Natural killer cell treated with Interleukin-12 subunit alpha and Interleukin-12 subunit beta and Interleukin-15 and Interleukin-18, amount 100 ng/mL, for 72 hours (primary cell): ENCODE results near the gene POLR2L. TPM values are rescaled to one million over a fixed set of nuclear protein-coding genes. Genes with fewer than 3 reads are reported as not detected.

Source experiments
- ATAC-seq, 2 donors: fragments of 150-1000 bp; cut with Tn5 transposase in 1 of 2; sonication (Bioruptor Pico), chemical (Tn5 transposase) in 1 of 2; 2 replicates each; pipeline ENCODE4 v1.10.0; 2021
- DNase-seq: peaks from one replicate; pipeline ENCODE4 v3.0.0; 2022; ENCODE audit warnings: low spot score
- H3K27ac Mint-ChIP-seq, 2 donors: 1 replicate in 1 of 2; 2 replicates in 1 of 2; pipeline ENCODE4 v1.8.0; 2022; ENCODE audit warnings: mixed read lengths in 2 of 2, mild to moderate bottlenecking in 1 of 2, moderate library complexity in 1 of 2
- H3K27me3 Mint-ChIP-seq, 2 donors: 1 replicate in 1 of 2; 2 replicates in 1 of 2; pipeline ENCODE4 v1.8.0; 2022; ENCODE audit warnings: mixed read lengths in 2 of 2
- H3K36me3 Mint-ChIP-seq: one replicate; pipeline ENCODE4 v1.8.0; 2022; ENCODE audit warnings: mixed read lengths
- H3K4me1 Mint-ChIP-seq, 2 donors: 1 replicate in 1 of 2; 2 replicates in 1 of 2; pipeline ENCODE4 v1.8.0; 2022; ENCODE audit warnings: low read depth in 2 of 2, mixed read lengths in 2 of 2, mild to moderate bottlenecking in 1 of 2
- H3K4me3 Mint-ChIP-seq: one replicate; pipeline ENCODE4 v1.8.0; 2022; ENCODE audit warnings: mixed read lengths
- H3K9me3 Mint-ChIP-seq: 2 replicates; pipeline ENCODE4 v1.8.0; 2022; ENCODE audit warnings: mixed read lengths
- total RNA-seq, 2 donors: library from RNA; stranded (reverse); gene quantifications; one replicate each; pipeline ENCODE4 v1.2.3, GENCODE V29; 2022

POLR2L gene
- total RNA-seq = 10 to 100 TPM; 97.4 to 97.8 TPM

DNA sequence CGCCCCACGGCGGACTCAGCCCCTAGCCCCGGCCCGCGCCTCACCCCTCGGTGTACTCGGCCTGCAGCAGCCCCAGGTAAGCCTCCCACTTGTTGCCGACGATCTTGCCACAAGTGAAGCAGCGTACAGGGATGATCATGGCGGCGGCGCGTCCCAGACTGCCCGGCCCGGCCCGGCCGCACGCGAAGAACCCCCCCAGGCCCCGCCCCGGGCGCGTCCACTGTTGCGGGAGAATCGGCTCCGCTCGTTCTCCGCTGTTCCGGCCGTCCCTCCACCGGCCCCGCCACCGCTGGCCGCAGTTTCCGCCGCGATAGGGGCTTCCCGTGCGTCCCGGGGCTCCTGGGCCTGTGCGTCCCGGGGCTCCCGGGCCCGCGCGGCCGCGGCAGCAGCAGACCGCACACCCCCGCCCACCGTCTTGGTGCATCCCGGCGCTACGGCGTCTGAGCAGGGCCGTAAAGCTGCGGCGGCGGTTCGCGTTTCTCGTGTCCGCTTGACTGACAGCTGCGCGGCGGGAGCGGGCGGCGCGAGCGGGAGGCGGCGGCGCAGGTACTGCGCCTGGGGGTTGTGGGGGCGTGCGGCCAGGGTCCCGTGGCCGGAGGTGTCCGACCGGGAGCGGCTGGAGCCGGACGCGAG, at the start of gene POLR2L, which contains the start of gene TSPAN4:
POLR2L (minus strand) TSS at position 160 of the 633 bp plus-strand sequence; CDS start at position 139, 21 bp downstream.
TSPAN4 (plus strand) TSS at position 483 of the 633 bp plus-strand sequence. CDS start 7,453 bp downstream, outside the sequence.
- Mint-ChIP-seq H3K4me3 (peak within 1 kb of the TSS; percentile 84), H3K4me1 (peaks cover 21 to 29% of the 10 kb centered on the region in 2 donors), H3K27ac (peak within 1 kb of the TSS; percentile 59 to 66), H3K27me3 (no peaks in the 10 kb centered on the region), H3K36me3 (no peaks in the 10 kb centered on the region), H3K9me3 (no peaks in the 10 kb centered on the region)
- DNase-seq = peak; percentile 94
- ATAC-seq = peak; percentile 86 to 90

DNA sequence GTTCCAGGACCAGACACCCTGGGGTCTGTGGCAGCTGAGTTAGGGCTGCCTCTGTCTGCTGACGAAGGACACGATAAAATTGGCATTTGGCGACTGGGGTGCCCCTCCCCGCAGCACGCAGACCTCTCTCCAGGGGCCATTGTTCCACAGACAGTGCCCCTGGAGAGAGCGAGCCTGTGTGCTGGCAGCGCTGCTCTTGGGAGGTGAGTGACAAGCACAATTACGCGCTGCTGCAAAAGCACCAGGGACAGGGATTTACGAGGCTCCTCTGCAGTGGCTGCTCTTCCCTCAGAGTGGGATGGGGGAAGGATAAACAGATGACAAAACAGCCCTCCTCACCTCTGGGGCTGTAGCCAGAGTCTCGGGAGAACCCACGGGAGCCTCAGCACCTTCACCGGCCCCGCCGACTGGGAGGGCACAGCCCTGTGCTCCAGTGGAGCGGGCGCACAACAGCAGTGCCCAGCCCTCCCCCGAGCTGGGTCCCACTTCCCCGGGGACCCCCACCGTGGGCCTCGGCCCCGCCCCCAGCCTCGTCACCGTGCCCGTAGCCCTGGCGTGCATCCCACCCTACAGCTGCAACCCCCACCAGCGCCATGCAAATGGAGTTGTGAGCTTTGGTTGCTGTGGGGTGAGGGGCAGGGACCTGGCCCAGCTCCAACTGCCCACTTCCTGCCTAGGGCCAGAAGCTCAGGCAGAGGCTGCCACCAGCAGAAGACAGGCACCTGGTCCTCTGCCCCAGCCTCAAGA, 48.6 kb upstream of the POLR2L start:
- DNase-seq = no peak
- H3K36me3 Mint-ChIP-seq = no peaks in the 10 kb centered on the region
- H3K27me3 Mint-ChIP-seq = no peaks in the 10 kb centered on the region
- no peaks in the 10 kb centered on the region for H3K9me3 Mint-ChIP-seq
- no peak overlapping the region for H3K4me3 Mint-ChIP-seq
- H3K27ac Mint-ChIP-seq = no peak overlapping the region
- ATAC-seq = no peak
- peaks cover 0 to 11% of the 10 kb centered on the region in 2 donors for H3K4me1 Mint-ChIP-seq

DNA sequence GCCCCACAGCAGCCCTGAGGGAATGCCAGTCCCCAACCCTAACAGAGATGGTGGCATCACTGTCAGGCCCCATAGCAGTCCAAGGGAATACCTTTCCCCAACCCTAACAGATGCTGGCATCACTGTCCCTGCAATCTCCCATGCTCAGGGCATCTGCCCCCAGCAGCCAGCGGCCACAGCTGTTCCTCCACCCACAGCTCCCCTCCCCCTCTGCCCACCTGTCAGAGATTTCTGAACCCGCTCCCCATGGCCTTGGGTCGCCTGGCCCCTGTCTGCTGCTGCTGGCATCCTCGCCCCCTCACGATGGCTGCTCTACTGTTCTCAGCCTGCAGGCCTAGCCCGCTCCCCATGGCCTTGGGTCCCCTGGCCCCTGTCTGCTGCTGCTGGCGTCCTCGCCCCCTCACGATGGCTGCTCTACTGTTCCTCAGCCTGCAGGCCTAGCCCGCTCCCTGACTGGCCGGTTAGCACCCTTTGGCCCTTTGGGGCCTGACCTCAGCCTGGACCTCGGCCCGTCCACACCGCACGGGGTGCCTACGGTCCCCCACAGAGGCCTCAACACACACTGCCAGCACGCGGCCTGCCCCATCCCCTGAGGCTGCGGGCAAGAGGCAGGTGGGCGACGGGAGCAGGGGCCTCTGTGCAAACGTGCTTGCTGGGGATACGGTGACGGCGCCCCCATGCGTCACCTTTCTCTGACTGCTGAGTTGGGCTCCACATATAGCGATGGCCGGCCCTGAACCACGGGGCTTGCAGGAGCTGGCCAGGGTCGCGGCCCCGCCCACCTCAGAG, 47.6 kb upstream of the POLR2L start:
- no peak for DNase-seq
- Mint-ChIP-seq H3K27me3 (no peaks in the 10 kb centered on the region), H3K4me3 (no peak overlapping the region), H3K36me3 (no peaks in the 10 kb centered on the region), H3K27ac (no peak overlapping the region), H3K9me3 (no peaks in the 10 kb centered on the region), H3K4me1 (peaks cover 0 to 11% of the 10 kb centered on the region in 2 donors)
- ATAC-seq = no peak

DNA sequence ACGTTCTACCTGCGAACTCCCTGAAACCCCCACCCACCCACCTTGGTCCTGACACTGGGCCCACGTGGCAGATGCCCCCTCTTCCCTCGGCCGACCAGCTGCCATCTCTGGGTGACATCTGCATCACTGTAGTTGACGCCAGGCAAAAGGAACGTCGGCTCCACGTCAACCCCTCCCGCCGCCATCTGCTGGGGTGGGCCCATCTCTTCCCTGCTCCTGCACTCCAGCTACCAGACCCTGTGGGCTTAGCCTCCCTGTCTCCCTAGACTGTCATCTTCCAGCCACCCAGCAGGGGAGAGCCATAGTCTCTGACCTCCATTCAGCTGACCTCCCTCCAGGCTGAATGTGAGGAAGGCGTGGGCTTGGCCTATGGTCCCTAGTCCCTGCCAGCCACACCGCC, 46.9 kb upstream of the POLR2L start:
- no peak for DNase-seq
- no peaks in the 10 kb centered on the region for H3K36me3 Mint-ChIP-seq
- no peak overlapping the region for H3K27ac Mint-ChIP-seq
- no peak overlapping the region for H3K4me3 Mint-ChIP-seq
- no peak for ATAC-seq
- H3K9me3 Mint-ChIP-seq = no peaks in the 10 kb centered on the region
- no peaks in the 10 kb centered on the region for H3K27me3 Mint-ChIP-seq
- H3K4me1 Mint-ChIP-seq = peaks cover 0 to 11% of the 10 kb centered on the region in 2 donors

GRCh38 chr11:888310-889212, 46.2 kb upstream of the POLR2L start:
- Mint-ChIP-seq H3K9me3 (no peaks in the 10 kb centered on the region), H3K27me3 (no peaks in the 10 kb centered on the region), H3K4me3 (no peak overlapping the region), H3K36me3 (no peaks in the 10 kb centered on the region), H3K27ac (no peak overlapping the region), H3K4me1 (peaks cover 0 to 11% of the 10 kb centered on the region in 2 donors)
- no peak for ATAC-seq
- DNase-seq = no peak

DNA sequence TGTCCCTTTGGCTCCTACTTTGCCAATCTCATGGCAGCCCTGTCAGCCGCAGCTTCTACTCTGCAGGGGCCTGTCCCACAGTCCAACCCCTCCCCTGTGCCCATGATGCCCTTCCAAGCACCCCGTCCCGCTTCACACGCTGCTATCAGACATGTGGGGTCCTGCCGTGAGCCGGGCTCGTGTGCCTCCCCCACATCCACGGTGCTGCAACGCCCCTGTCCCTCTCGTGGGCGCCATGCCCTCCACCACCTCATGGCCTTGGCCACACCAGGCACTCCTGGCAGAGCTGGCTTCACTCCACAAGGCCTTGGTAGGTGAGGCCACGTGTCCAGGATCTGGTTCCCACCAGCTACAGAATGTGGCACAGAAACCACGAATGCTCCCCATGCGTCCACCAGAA, 45.3 kb upstream of the POLR2L start:
- Mint-ChIP-seq H3K27ac (no peak overlapping the region), H3K9me3 (no peaks in the 10 kb centered on the region), H3K4me3 (no peak overlapping the region), H3K27me3 (no peaks in the 10 kb centered on the region), H3K4me1 (peaks cover 0 to 11% of the 10 kb centered on the region in 2 donors), H3K36me3 (no peaks in the 10 kb centered on the region)
- DNase-seq = no peak
- ATAC-seq = no peak

DNA sequence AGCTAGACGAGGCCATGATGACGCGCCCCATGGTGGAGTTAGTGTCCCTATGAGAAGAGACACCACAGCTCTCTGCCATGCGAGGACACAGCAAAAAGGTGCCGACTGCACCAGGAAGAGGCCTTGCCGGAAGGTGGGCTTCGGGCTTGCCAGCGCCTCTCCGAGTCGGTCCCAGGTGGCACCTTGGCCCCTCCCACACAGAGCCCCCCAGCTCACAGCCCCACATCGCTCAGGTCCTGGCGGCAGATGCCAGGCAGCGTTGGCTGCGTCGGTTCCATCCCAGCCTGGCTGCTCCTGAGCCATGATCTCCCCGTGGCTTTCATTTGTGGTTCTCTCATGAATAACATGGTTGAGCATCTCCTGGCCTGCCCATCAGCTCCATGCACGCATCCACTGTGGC, 44.2 kb upstream of the POLR2L start:
- Mint-ChIP-seq H3K9me3 (no peaks in the 10 kb centered on the region), H3K36me3 (no peaks in the 10 kb centered on the region), H3K27ac (no peak overlapping the region), H3K4me1 (peaks cover 0 to 11% of the 10 kb centered on the region in 2 donors), H3K27me3 (no peaks in the 10 kb centered on the region), H3K4me3 (no peak overlapping the region)
- ATAC-seq (no peak), DNase-seq (no peak)

- H3K9me3 Mint-ChIP-seq = no peaks in the 10 kb centered on the region
- no peak overlapping the region for H3K27ac Mint-ChIP-seq
- H3K36me3 Mint-ChIP-seq = no peaks in the 10 kb centered on the region
- DNase-seq = no peak
- H3K4me3 Mint-ChIP-seq = no peak overlapping the region
- peaks cover 0 to 11% of the 10 kb centered on the region in 2 donors for H3K4me1 Mint-ChIP-seq
- no peaks in the 10 kb centered on the region for H3K27me3 Mint-ChIP-seq
- peak in 1 of 2 donors; percentile 8 for ATAC-seq
These were observed 42.3 kb upstream of the POLR2L start for GRCh38 chr11:884578-885070.

GRCh38 chr11:883527-883926, 41.2 kb upstream of the POLR2L start:
- DNase-seq = no peak
- H3K4me1 Mint-ChIP-seq = peaks cover 0 to 7% of the 10 kb centered on the region in 2 donors
- H3K27ac Mint-ChIP-seq = no peak overlapping the region
- H3K36me3 Mint-ChIP-seq = no peaks in the 10 kb centered on the region
- peak in 1 of 2 donors; percentile 16 for ATAC-seq
- no peak overlapping the region for H3K4me3 Mint-ChIP-seq
- H3K27me3 Mint-ChIP-seq = no peaks in the 10 kb centered on the region
- H3K9me3 Mint-ChIP-seq = no peaks in the 10 kb centered on the region

DNA sequence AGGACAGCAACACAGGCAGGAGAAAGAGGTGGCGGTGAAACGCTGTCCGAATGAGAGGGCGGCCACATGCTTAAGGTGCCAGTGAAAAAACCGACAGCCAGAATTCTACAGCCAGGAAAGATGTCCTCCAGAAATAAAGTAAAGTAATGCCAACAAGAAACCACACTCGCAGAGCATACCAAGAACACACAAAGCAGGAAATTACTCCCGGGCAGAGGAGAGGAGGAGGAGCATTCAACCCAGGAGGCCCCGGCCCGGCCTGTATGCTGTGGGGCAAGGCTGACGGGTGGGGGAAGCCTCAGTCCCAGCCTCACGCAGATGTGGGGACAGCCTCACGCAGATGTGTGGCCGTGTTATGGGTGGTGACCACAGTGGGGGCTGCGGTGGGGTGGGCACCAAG, 40.3 kb upstream of the POLR2L start:
- Mint-ChIP-seq H3K27ac (no peak overlapping the region), H3K27me3 (no peaks in the 10 kb centered on the region), H3K4me1 (peaks cover 0 to 7% of the 10 kb centered on the region in 2 donors), H3K36me3 (no peaks in the 10 kb centered on the region), H3K4me3 (no peak overlapping the region), H3K9me3 (no peaks in the 10 kb centered on the region)
- no peak for DNase-seq
- ATAC-seq = no peak

DNA sequence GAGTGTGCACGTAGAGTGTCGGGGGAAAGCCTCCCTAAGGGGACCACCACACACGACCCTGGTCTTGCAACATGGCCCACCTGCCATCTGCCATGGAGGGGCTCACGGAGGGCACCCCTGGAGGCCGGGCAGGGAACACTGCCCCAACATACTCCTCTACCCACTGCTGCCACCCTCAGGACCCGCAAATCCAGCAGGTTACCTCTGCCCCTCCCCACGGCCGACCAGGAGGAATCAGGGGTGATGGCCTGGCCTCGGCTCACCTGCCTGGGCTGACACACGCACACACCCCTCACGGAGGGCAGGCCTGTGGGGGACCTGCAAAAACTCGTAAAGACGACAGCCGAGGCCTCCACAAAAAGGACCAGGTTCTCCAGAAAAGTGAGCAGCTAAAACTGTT, 38.1 kb upstream of the POLR2L start:
- no peaks in the 10 kb centered on the region for H3K27me3 Mint-ChIP-seq
- H3K27ac Mint-ChIP-seq = no peak overlapping the region
- H3K4me1 Mint-ChIP-seq = no peaks in the 10 kb centered on the region
- ATAC-seq (no peak), DNase-seq (no peak)
- H3K9me3 Mint-ChIP-seq = no peaks in the 10 kb centered on the region
- no peaks in the 10 kb centered on the region for H3K36me3 Mint-ChIP-seq
- no peak overlapping the region for H3K4me3 Mint-ChIP-seq

DNA sequence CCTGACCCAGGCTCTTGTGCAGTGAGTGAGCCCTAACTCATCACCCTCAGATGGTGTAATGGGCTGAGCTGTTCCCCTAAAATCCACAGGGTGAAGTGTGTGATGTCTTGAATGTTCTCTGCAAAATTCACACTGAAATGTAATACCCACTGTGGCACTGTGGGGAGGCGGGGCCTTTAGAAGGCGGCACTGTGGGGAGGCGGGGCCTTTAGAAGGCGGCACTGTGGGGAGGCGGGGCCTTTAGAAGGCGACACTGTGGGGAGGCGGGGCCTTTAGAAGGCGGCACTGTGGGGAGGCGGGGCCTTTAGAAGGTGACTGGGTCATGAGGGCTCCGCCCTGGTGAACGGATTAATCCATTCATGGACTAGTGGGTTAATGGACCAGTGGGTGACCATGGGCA, 35.2 kb upstream of the POLR2L start:
- ATAC-seq (no peak), DNase-seq (no peak)
- Mint-ChIP-seq H3K36me3 (no peaks in the 10 kb centered on the region), H3K4me1 (no peaks in the 10 kb centered on the region), H3K27ac (no peak overlapping the region), H3K27me3 (no peaks in the 10 kb centered on the region), H3K9me3 (no peaks in the 10 kb centered on the region), H3K4me3 (no peak overlapping the region)

GRCh38 chr11:876545-876944, 34.2 kb upstream of the POLR2L start:
- H3K4me3 Mint-ChIP-seq = no peak overlapping the region
- H3K27ac Mint-ChIP-seq = no peak overlapping the region
- no peaks in the 10 kb centered on the region for H3K36me3 Mint-ChIP-seq
- no peaks in the 10 kb centered on the region for H3K27me3 Mint-ChIP-seq
- H3K4me1 Mint-ChIP-seq = no peaks in the 10 kb centered on the region
- DNase-seq (no peak), ATAC-seq (no peak)
- no peaks in the 10 kb centered on the region for H3K9me3 Mint-ChIP-seq
